GM12878 (cell line): ENCODE data around the gene DCC. TPM values are rescaled to one million over a fixed set of nuclear protein-coding genes. Genes with fewer than 3 reads are reported as not detected.

Source experiments
- BCL3 ChIP-seq: IDR thresholded peaks from 2 replicates; pipeline ENCODE4 v1.6.1; 2011; ENCODE audit warnings: borderline replicate concordance, low read depth, mild to moderate bottlenecking, moderate library complexity, low read length; ENCODE audit not compliant: insufficient read depth, poor library complexity, severe bottlenecking
- CBX5 ChIP-seq: sonication (generic); IDR thresholded peaks from 2 replicates; pipeline ENCODE4 v1.6.1; 2016; ENCODE audit warnings: low read depth, moderate library complexity, mild to moderate bottlenecking, inconsistent platforms
- CHD4 ChIP-seq: fragments of 200-600 bp; sonication (generic); IDR thresholded peaks from 2 replicates; pipeline ENCODE4 v1.6.1; 2016; ENCODE audit warnings: mild to moderate bottlenecking
- FOS ChIP-seq: IDR thresholded peaks from 3 replicates; pipeline ENCODE4 v1.6.1; 2011; ENCODE audit warnings: borderline replicate concordance; ENCODE audit not compliant: insufficient read length; ENCODE audit errors: extremely low read depth
- MAX ChIP-seq: IDR thresholded peaks from 2 replicates; pipeline ENCODE4 v1.6.1; 2012; ENCODE audit warnings: low read depth, low read length, improper control_type of control experiment
- POLR2A ChIP-seq: IDR thresholded peaks from 2 replicates; pipeline ENCODE4 v1.6.1; 2011; ENCODE audit warnings: low read depth, mild to moderate bottlenecking, low read length
- POLR2AphosphoS2 ChIP-seq: IDR thresholded peaks from 2 replicates; pipeline ENCODE4 v1.6.1; 2011; ENCODE audit warnings: low read depth, mild to moderate bottlenecking, low read length, improper control_type of control experiment, moderate library complexity
- ZSCAN29 ChIP-seq: fragments of 450-650 bp; IDR thresholded peaks from 2 replicates; pipeline ENCODE4 v1.6.1; 2017; ENCODE audit warnings: mild to moderate bottlenecking, moderate library complexity
- polyA plus RNA-seq, 11 experiments: library from polyadenylated mRNA; depleted of rRNA in 4 of 11; unstranded in 6 of 11; stranded (reverse) in 5 of 11; fragments of >200 nt; fragmentation: Nextera tagmentation in 4 of 11; fragmentation: Illumina TruSeq in 1 of 11; extraction: Ambion mirVana in 4 of 11; extraction: Trizol in 1 of 11; gene quantifications; 1 replicate in 1 of 11; 2 replicates in 10 of 11; pipeline versions ENCODE4 v1.2.1 to v1.2.3, GENCODE V29; 2011 to 2016; ENCODE audit warnings: inconsistent platforms in 2 of 11, missing spikeins in 2 of 11, low read depth in 1 of 11
- total RNA-seq, 4 experiments: library from RNA; depleted of rRNA in 3 of 4; stranded (reverse); fragments of >200 nt in 3 of 4; fragmentation: Illumina TruSeq in 1 of 4; extraction: Trizol in 1 of 4; gene quantifications; 2 replicates each; pipeline versions ENCODE4 v1.2.1 to v1.2.3, GENCODE V29; 2013 to 2021
- TF ChIP-seq, protein P1 (sequence below): fragments of 450-650 bp; IDR thresholded peaks from 2 replicates; pipeline ENCODE4 v1.6.1; 2017; ENCODE audit warnings: mild to moderate bottlenecking
- TF ChIP-seq, protein P2 (sequence below): fragments of 450-650 bp; conservative IDR thresholded peaks from 2 replicates; pipeline ENCODE4 v1.6.1; 2017; ENCODE audit warnings: mild to moderate bottlenecking, moderate library complexity

DCC gene
- total and polyA plus RNA-seq, 10 of the 15 experiments (the other 5 are each of a cell fraction or from before 2014, with no cell fraction given), result 0.01 TPM; not detected in 9

DNA sequence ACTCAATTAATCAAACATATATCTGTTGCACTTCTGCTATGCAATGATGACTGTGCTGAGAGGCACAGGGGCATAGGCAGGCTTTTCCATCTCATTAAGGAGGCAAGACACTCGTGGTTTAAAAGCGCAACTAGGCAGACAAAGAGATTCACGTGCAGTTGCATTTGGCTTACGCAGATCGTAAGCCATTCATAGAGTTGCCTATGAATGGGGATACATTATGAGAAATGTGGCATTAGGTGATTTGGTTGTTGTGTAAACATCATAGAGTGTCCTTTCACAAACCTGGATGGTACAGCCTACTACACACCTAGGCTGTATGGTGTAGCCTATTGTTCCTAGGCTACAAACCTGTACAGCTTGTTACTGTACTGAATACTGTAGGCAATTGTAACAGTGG lies 284.7 kb downstream of the DCC start (continued):
- TF ChIP-seq, protein P1, sequence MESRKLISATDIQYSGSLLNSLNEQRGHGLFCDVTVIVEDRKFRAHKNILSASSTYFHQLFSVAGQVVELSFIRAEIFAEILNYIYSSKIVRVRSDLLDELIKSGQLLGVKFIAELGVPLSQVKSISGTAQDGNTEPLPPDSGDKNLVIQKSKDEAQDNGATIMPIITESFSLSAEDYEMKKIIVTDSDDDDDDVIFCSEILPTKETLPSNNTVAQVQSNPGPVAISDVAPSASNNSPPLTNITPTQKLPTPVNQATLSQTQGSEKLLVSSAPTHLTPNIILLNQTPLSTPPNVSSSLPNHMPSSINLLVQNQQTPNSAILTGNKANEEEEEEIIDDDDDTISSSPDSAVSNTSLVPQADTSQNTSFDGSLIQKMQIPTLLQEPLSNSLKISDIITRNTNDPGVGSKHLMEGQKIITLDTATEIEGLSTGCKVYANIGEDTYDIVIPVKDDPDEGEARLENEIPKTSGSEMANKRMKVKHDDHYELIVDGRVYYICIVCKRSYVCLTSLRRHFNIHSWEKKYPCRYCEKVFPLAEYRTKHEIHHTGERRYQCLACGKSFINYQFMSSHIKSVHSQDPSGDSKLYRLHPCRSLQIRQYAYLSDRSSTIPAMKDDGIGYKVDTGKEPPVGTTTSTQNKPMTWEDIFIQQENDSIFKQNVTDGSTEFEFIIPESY, result no peak
- TF ChIP-seq MAX (no peak), BCL3 (no peak), POLR2AphosphoS2 (no peak), CHD4 (no peak), CBX5 (no peak), POLR2A (no peak), FOS (no peak), ZSCAN29 (no peak)
- TF ChIP-seq, protein P2, sequence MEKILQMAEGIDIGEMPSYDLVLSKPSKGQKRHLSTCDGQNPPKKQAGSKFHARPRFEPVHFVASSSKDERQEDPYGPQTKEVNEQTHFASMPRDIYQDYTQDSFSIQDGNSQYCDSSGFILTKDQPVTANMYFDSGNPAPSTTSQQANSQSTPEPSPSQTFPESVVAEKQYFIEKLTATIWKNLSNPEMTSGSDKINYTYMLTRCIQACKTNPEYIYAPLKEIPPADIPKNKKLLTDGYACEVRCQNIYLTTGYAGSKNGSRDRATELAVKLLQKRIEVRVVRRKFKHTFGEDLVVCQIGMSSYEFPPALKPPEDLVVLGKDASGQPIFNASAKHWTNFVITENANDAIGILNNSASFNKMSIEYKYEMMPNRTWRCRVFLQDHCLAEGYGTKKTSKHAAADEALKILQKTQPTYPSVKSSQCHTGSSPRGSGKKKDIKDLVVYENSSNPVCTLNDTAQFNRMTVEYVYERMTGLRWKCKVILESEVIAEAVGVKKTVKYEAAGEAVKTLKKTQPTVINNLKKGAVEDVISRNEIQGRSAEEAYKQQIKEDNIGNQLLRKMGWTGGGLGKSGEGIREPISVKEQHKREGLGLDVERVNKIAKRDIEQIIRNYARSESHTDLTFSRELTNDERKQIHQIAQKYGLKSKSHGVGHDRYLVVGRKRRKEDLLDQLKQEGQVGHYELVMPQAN, result no peak
